Measurements from ENCODE around the gene PEX11G.

GRCh38 chr19:7467009-7467989 lies 21.5 kb downstream of the PEX11G start:
- TF ChIP-seq, protein P1, sequence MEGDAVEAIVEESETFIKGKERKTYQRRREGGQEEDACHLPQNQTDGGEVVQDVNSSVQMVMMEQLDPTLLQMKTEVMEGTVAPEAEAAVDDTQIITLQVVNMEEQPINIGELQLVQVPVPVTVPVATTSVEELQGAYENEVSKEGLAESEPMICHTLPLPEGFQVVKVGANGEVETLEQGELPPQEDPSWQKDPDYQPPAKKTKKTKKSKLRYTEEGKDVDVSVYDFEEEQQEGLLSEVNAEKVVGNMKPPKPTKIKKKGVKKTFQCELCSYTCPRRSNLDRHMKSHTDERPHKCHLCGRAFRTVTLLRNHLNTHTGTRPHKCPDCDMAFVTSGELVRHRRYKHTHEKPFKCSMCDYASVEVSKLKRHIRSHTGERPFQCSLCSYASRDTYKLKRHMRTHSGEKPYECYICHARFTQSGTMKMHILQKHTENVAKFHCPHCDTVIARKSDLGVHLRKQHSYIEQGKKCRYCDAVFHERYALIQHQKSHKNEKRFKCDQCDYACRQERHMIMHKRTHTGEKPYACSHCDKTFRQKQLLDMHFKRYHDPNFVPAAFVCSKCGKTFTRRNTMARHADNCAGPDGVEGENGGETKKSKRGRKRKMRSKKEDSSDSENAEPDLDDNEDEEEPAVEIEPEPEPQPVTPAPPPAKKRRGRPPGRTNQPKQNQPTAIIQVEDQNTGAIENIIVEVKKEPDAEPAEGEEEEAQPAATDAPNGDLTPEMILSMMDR (IDR thresholded peaks at IDR 0.05) = no peak
- TF ChIP-seq POLR2AphosphoS5 (IDR thresholded peaks at IDR 0.05) (no peak), POLR2A (IDR thresholded peaks at IDR 0.05) (no peak), EP300 (IDR thresholded peaks at IDR 0.05; ENCODE audit: low read depth) (no peak)

Measured in transverse colon (tissue), 4 donors.